HG02885 (cell line): ENCODE results near the gene IL17A.

Source experiments
- ATAC-seq: cut with Tn5 transposase; IDR thresholded peaks from one replicate; pipeline ENCODE4 v1.9.1; 2021; ENCODE audit warnings: mild to moderate bottlenecking; ENCODE audit not compliant: unreplicated experiment, poor library complexity

Gene IL17A

GRCh38 chr6:52186075-52186474 lies at the start of gene IL17A:
IL17A (plus strand) TSS chr6:52186375; CDS start chr6:52186432, 57 bp downstream.
- ATAC-seq = no peak

GRCh38 chr6:52136934-52137467 lies 49.2 kb upstream of the IL17A start:
- no peak for ATAC-seq

GRCh38 chr6:52138284-52138683 lies 47.9 kb upstream of the IL17A start:
- ATAC-seq = no peak

GRCh38 chr6:52139985-52140680 lies 46.0 kb upstream of the IL17A start:
- no peak for ATAC-seq

- ATAC-seq = no peak
Observed at GRCh38 chr6:52141596-52141995, 44.6 kb upstream of the IL17A start.

- ATAC-seq = no peak
Observed at GRCh38 chr6:52142556-52142955, 43.6 kb upstream of the IL17A start.

GRCh38 chr6:52143551-52143950 lies 42.6 kb upstream of the IL17A start:
- ATAC-seq = no peak

GRCh38 chr6:52144196-52145076 lies 41.7 kb upstream of the IL17A start:
- no peak for ATAC-seq

- ATAC-seq = no peak
Observed at GRCh38 chr6:52146851-52147445, 39.2 kb upstream of the IL17A start.

GRCh38 chr6:52149076-52149475 lies 37.1 kb upstream of the IL17A start:
- ATAC-seq = no peak

- ATAC-seq = no peak
Observed at GRCh38 chr6:52149949-52150348, 36.2 kb upstream of the IL17A start.

- ATAC-seq = no peak
Observed at GRCh38 chr6:52152070-52152423, 34.1 kb upstream of the IL17A start.

- ATAC-seq = no peak
Observed at GRCh38 chr6:52152711-52153160, 33.4 kb upstream of the IL17A start.

GRCh38 chr6:52154381-52154780 lies 31.8 kb upstream of the IL17A start:
- ATAC-seq = no peak

- ATAC-seq = peak; percentile 90
Observed at GRCh38 chr6:52155791-52156576, 30.2 kb upstream of the IL17A start.

- peak; percentile 64 for ATAC-seq
Observed at GRCh38 chr6:52157301-52157941, 28.8 kb upstream of the IL17A start.

GRCh38 chr6:52160472-52161104 lies 25.6 kb upstream of the IL17A start:
- no peak for ATAC-seq

GRCh38 chr6:52161689-52162438 lies 24.3 kb upstream of the IL17A start:
- ATAC-seq = no peak
